Fibroblast of the conjunctiva (primary cell): Measurements from ENCODE around the gene MKKS.

Experiments
- DNase-seq: peaks from one replicate; pipeline ENCODE4 v3.0.0-alpha.2; 2010; ENCODE audit warnings: low read depth

MKKS gene

DNA sequence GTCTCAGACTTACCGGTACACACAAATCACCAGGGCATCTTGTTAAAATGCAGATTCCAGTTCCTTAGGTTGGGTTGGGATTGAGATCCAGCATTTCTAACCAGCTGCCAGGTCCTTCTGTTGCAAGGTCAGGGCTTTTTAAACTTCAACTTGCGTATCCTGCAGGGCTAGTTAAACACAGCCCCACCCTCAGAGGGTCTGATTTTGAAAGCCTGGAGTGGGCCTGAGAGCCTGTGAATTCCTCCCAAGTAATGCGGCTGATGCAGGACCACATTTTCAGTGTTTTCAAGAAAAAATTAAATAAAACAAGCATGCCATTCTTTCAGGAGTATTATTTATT is 65.3 kb downstream of the MKKS start:
- no peak for DNase-seq

DNA sequence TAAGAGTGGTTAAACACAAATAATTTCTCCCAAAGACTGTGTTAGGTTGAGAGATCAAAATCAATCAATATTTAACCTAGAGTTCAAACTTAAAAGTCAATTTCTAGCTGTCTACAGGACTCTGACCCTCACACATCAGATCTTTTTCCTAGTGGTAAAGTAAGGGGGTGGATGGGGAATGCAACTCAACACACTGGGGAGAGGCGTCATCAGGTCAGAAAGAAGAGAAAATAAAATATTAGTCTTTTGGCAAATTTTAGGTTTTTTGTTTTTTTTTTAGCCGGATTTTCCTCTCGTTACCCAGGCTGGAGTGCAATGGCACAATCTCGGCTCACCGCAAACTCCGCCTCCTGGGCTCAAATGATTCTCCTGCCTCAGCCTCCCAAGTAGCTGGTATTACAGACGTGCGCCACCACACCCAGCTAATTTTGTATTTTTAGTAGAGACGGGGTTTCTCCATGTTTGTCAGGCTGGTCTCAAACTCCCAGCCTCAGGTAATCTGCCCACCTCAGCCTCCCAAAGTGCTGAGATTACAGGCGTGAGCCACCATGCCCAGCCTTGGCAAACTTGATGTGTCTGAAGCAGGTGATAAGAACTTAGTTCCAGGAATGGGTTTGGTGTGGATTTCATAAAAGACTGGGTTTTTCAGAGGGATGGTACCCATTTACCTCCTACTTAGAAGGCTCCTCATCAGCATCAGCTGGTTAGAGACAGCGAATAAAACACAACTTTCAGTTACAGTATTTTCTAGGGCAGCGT is 65.9 kb downstream of the MKKS start:
- DNase-seq, result no peak

DNA sequence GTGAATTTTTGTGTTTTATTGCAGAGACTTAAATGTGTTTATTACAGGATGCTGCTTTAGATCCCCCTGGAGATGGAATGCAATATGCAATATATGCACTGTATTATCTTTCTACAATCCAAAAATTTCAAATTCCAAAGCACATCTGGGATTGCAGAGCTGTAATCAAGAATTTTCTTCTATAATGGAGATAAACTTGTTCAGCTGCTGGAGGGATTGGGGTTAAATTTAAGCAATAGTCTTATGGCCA is 66.4 kb downstream of the MKKS start:
- DNase-seq, result no peak

DNA sequence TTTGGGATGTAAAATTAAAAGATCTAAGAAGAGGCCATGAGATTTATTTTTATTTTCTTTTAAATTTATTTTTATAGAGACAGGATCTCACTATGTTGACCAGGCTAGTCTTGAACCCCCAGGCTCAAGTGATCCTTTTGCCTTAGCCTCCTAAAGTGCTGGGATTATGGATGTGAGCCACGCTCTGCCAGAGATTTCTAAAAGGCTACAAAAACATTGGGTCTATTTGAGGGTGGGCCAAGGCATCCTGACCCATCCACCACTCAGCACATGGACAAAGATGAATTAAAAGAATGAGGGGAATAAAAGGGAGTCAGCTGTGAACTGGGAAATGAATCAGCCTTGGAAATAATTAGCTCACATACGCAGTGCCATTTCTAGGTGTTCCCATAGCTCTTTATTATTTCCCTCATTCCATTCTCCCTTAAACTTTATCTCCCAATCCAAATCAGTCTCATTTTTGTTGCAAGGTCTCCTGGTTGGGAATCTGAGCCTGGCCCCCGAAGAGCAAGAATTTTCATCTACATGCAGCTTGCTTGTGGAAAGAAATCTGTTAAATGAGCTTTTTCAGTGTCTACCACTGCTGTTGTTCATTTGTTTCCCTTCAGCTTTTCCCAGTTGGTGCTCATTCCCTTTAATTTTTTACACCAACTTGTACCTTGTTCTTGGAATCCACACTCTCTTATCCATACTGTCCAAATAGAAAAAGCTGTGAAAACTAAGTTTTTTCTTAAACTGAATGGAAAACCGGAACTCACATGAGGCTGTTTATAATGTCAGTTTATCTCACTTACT is 66.9 kb downstream of the MKKS start:
- DNase-seq, result no peak

DNA sequence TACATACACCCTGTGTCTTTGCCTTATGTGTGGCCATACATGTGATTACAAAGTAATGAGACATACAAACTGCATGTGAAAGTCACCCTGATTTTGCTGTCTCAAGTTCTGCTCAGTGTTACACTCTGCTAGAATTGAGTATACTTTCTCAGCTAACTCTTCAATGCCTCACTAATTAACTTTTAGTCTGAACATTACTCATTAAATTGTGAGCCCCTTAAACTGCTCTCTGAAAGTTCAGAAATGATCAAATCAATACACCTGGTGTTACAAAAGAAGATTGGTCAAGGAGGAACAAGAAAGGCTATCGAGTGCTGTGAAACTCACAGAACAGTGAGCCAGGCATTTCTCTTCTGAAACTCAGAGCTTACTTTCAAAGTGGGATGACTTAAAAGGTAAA is 71.3 kb downstream of the MKKS start:
- no peak for DNase-seq

DNA sequence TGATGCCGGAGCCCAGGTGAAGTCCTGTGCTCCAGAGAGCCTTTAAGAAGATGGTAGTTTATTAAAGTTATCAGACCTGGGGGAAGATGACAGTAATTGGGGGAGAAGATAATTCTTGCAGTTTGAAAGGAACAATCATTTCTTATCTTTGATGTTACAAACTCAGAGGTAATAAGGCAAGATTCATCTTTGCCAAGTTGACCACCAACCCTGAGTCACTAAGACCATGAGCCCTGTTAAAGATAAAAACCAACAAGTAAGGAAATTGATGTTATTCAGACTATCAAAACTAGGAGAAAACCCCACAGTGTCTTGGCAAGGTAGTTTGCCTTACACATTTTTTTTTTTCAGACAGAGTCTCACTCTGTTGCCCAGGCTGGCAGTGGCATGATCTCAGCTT is 73.1 kb downstream of the MKKS start:
- no peak for DNase-seq

DNA sequence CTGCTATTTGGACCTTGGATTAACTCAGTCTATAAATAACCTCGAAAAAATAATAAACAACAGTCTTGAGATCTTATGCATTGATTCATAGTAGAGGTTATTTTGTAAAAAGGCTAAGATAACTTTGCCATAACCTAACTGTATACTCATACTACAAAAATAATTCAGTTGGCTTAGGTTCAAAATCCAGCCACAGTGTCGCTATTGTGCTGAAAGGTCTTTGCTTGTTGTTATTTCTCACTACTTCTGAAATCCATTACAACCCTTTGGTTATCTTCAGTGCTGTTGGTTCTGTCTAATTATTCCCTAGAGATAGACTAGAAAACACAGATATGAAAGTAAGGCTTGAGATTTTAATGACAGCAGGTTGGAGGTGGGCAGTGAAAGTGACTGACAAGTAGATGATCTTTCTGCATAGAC is 74.4 kb downstream of the MKKS start:
- DNase-seq, result no peak

DNA sequence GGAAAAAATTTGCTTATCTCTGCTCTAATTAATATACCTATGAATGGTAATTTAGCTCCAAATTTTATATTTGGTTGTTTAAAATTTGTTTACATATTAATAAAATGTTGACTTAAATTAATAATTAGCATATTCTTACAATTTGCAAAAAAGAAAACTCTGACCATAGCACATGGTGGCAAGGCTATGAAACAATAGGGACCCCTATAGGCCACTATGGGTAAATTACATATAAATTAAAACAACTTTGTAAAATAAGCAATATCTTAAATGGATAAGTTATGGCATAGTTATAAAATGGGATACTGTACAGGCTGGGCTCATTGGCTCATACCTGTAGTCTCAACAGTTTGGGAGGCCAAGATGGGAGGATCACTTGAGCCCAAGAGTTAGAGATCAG is 76.0 kb downstream of the MKKS start:
- no peak for DNase-seq

DNA sequence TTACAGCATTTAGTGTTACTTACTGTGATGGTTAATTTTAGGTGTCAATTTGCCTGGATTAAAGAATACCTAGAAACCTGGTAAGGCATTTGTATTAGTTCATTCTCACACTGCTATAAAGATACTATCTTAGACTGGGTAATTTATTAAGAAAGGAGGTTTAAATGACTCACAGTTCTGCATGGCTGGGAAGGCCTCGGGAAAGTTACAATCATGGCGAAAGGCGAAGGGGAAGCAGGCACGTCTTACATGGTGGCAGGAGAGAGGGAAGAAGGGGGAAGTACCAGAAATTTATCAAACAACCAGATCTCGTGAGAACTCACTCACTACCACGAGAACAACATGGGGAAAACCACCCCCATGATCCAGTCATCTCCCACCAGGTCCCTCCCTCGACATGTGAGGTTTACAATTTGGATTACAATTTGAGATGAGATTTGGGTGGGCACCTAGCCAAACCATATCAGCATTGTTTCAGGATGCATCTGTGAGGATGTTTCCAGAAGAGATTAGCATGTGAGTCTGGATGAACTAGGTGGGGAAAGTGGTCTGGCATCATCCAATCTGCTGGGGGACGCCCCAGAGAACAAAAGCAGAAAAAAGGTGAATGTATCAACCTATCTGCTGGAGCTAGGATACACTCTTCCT is 76.8 kb downstream of the MKKS start:
- DNase-seq, result no peak

DNA sequence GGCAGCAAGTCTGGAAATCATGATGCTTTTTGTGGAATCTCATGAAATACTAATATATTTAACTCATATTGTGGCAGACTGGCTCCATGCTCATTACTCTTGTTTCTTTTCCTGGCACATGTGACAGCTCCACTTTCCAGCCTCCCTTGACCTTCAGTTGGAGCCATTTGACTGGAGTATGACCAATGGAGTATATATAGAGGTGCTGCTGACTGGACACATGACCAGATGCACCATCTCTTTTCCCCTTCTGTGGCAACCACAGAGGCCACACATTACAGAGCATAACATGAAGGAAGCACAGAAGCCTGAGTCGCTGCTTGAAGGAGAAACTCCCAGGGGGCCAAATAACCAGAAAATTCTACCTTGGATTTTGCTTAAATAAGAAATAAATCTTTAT is 77.4 kb downstream of the MKKS start:
- no peak for DNase-seq

DNA sequence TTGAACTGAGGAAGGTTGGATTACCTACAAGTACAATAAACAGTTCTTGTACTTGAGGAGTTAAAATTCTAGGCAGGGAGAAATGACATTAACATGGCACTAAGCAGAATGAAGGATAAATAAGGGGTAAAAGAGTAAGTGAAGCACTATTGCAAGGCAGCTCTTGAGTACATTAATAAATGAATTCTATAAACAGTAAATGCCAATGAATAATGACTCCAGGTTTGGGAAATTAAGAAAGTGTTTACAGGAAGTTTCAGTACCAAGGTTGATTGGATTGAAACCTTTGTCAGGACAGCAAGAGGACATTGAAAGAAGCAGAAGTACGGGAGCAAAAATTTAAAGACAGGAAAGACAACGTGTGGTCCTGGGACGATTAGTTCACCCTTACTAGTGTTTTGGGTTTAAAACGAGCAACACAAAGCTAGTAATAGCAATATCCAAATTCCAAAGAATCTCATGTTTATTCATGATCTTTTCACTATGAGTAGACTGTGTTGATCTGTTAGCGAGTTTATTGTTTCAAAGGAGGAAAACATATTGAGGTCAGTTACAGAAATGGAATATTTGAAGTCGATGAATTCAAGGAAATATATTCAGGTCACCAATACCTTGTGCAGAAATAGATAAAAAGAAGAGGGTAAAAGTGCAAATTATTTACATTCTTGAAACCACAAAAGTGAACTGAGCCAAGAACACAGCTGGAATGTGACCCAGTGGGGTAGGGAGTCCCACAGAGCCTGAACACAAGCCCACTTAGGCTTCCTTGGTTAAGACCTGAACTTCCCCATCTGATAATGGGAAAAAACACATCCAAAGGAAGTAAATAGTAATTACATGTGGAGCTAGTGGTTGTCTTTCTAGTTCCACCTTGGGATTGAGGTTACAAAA is 80.8 kb downstream of the MKKS start:
- no peak for DNase-seq
